ENCODE results near the gene GTF2A1.
"Not testable (repeated sequence)": the region's sequence is repeated elsewhere in the genome, so short reads cannot be mapped to it uniquely, and the experiment has no call there.

The GTF2A1 gene

GRCh38 chr14:81246461-81247270 is 25.9 kb upstream of the GTF2A1 start:
- no peak for TF ChIP-seq POLR2A (IDR thresholded peaks at IDR 0.05; ENCODE audit: low read depth, low read length)
- FAIRE-seq (no peak), DNase-seq (ENCODE audit: insufficient read length, low spot score) (no peak)

DNA sequence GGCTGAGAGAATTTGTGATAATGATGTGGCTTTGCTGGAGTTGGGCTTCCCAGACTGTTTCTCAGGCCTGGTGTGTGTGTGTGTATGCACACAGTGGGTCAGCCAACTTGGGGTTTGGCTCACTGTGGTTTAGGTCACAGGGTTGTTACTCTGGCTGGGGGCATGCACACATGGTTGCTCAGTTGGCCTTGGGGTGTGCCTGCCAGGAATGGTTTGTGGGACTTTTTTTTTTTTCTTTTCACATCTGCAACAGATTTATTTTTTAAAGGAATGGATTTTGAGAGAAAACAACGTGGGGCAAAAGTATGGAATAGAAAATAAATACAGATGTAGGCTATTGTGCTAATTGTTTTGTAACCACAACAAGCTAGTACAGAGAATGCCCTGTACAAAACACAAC is 25.0 kb upstream of the GTF2A1 start:
- no peak for DNase-seq (ENCODE audit: insufficient read length, low spot score)
- no peak for TF ChIP-seq POLR2A (IDR thresholded peaks at IDR 0.05; ENCODE audit: low read depth, low read length)
- no peak for FAIRE-seq

GRCh38 chr14:81244431-81244830 is 23.7 kb upstream of the GTF2A1 start:
- DNase-seq (ENCODE audit: insufficient read length, low spot score); FAIRE-seq: not testable (repeated sequence)

DNA sequence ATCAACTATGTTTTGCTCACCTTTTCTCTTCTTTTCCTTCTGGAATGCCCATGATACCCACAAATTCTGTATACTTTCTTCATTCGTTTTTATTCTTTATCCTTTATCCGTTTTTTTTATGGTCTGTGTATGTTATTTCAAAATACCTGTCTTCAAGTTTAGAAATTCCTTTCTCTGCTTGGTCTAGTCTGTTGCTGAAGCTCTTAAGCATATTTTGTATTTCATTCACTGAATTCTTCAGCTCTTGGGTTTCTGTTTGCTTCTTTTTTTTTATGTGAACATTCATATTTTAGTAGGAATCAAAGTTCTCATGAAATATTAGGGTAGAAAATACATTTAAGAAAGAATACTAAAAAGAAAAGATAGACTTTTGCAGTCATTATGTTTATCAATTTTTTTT is 22.7 kb upstream of the GTF2A1 start:
- TF ChIP-seq POLR2A (IDR thresholded peaks at IDR 0.05; ENCODE audit: low read depth, low read length), result no peak
- FAIRE-seq (no peak), DNase-seq (ENCODE audit: insufficient read length, low spot score) (no peak)

- DNase-seq (ENCODE audit: insufficient read length, low spot score); FAIRE-seq: not testable (repeated sequence)
Observed at GRCh38 chr14:81236849-81237248, 16.1 kb upstream of the GTF2A1 start.

DNA sequence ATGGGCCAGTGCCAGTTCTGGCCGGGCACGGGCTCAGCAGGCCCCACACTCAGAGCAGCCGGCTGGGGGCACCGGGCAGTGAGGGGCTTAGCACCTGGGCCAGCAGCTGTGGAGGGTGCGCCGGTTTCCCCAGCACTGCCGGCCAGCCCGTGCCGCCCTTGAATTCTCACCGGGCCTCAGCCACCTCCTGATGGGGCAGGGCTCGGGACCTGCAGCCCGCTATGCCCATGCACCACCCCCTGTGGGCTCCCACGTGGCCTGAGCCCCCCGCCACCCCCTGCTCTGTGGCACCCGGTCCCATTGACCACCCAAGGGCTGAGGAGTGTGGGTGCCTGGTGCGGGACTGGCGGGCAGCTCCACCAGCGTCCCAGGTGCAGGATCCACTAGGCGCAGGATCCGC is 15.4 kb upstream of the GTF2A1 start:
- DNase-seq (ENCODE audit: insufficient read length, low spot score) (no peak), FAIRE-seq (no peak)
- TF ChIP-seq POLR2A (IDR thresholded peaks at IDR 0.05; ENCODE audit: low read depth, low read length), result no peak

GRCh38 chr14:81235096-81235495 is 14.3 kb upstream of the GTF2A1 start:
- TF ChIP-seq POLR2A (IDR thresholded peaks at IDR 0.05; ENCODE audit: low read depth, low read length), result no peak
- DNase-seq (ENCODE audit: insufficient read length, low spot score), result no peak
- no peak for FAIRE-seq

DNA sequence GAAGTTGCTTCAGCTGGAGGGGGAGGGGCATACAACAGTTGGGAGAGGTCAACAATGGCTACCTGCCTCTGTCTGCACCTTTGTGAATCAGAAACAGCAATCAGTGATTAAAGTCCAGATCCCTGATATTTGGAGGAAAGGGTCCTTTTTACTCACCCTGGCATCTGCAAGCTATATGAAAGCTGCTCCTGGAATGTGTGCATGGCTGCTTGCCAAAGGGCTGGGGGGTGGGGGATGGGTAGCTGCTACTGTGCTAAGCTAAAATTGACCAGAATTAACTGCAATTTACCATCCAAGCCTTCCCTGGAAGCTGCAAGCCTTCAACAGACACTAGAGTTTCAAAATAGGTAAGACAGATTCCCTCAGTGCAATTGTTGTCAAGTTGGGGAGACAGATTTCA is 13.5 kb upstream of the GTF2A1 start:
- FAIRE-seq (no peak), DNase-seq (ENCODE audit: insufficient read length, low spot score) (no peak)
- TF ChIP-seq POLR2A (IDR thresholded peaks at IDR 0.05; ENCODE audit: low read depth, low read length), result no peak

- no peak for DNase-seq (ENCODE audit: insufficient read length, low spot score)
- TF ChIP-seq POLR2A (IDR thresholded peaks at IDR 0.05; ENCODE audit: low read depth, low read length), result no peak
- no peak for FAIRE-seq
Observed at GRCh38 chr14:81233615-81234014, 12.9 kb upstream of the GTF2A1 start.

DNA sequence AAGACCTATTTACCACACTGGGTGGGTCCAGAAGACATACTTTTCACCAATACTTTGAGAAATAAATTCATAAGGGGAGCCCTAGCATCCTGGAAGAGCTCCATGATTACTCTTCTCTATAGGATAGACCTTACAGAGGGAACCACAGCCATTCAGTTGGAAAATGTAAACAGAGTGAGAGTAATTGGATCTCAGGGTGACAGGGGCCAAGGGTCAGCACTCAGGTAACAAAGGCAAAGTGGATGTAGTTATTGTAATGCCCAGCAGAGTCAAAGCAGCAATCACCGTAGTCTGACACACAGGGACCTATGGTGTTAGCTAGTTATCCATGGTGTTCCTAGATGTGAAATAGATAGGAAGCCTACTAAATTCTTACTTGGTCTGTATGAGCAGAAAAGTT is 10.8 kb upstream of the GTF2A1 start:
- FAIRE-seq (no peak), DNase-seq (ENCODE audit: insufficient read length, low spot score) (no peak)
- no peak for TF ChIP-seq POLR2A (IDR thresholded peaks at IDR 0.05; ENCODE audit: low read depth, low read length)

GRCh38 chr14:81224222-81224621 is 3.5 kb upstream of the GTF2A1 start:
- TF ChIP-seq POLR2A (IDR thresholded peaks at IDR 0.05; ENCODE audit: low read depth, low read length), result no peak
- FAIRE-seq (no peak), DNase-seq (ENCODE audit: insufficient read length, low spot score) (no peak)

DNA sequence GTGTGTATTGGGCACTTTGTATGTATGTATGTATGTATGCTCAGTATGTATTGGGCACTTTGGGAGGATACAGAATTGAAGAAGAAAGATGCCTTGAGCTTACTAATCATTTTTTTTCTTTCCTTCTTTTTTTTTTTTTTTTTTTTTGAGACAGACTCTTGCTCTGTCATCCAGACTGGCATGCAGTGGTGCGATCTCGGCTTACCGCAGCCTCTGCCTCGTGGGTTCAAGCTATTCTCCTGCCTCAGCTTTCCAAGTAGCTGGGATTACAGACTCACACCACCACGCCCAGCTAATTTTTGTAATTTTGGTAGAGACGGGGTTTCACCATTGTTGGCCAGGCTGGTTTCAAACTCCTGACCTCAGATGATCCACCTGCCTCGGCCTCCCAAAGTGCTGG is 3.0 kb upstream of the GTF2A1 start:
- not testable (repeated sequence) for DNase-seq (ENCODE audit: insufficient read length, low spot score); FAIRE-seq

GRCh38 chr14:81222691-81223090 is 1.9 kb upstream of the GTF2A1 start:
- FAIRE-seq (no peak), DNase-seq (ENCODE audit: insufficient read length, low spot score) (no peak)
- no peak for TF ChIP-seq POLR2A (IDR thresholded peaks at IDR 0.05; ENCODE audit: low read depth, low read length)

GRCh38 chr14:81222126-81222525 is 1.4 kb upstream of the GTF2A1 start:
- FAIRE-seq (no peak), DNase-seq (ENCODE audit: insufficient read length, low spot score) (no peak)
- TF ChIP-seq POLR2A (IDR thresholded peaks at IDR 0.05; ENCODE audit: low read depth, low read length), result no peak

DNA sequence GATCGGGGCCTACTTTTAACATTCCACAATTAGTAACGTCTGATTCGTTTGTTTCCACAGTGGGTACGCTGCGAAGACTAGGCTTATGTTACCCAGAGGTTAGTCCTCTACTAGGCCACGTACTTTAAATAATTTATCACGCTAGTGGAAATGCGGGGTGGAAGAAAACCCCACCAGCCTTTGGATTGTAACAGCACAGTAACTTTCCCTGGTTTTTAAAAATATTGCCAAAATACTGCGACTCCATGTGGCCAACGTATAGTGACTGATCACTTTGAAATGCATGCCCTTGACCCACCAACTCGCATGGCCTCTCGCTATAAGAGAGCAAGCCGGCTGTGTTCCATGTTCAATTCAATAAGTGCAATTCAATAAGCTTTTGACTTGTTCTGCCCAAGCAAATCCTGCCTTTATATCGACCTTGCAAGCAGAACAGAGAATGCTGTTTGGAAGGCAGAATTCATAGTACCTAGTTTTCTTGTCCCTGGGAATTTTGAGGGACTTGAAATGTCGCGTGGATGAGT is 882 bp upstream of the GTF2A1 start:
- FAIRE-seq (no peak), DNase-seq (ENCODE audit: insufficient read length, low spot score) (no peak)
- no peak for TF ChIP-seq POLR2A (IDR thresholded peaks at IDR 0.05; ENCODE audit: low read depth, low read length)

GRCh38 chr14:81220580-81220829 is 254 bp downstream of the GTF2A1 start:
- DNase-seq (ENCODE audit: insufficient read length, low spot score), result no peak
- TF ChIP-seq POLR2A (IDR thresholded peaks at IDR 0.05; ENCODE audit: low read depth, low read length), result no peak
- no peak for FAIRE-seq
